Esophagus muscularis mucosa (tissue), 4 donors: ENCODE data around the gene PRXL2B. TPM values are rescaled to one million over a fixed set of nuclear protein-coding genes. Genes with fewer than 3 reads are reported as not detected.
A peak's percentile ranks its signal among the peaks of the same experiment; 100 is the strongest.

Experiments used
- DNase-seq: peaks from one replicate; pipeline ENCODE4 v3.0.0-alpha.2; 2017; ENCODE audit errors: extremely low spot score
- H3K27ac ChIP-seq, 4 donors: fragments of 200-600 bp; sonication (generic); replicated peaks in 1 of 4; 1 replicate in 3 of 4; 2 replicates in 1 of 4; pipeline ENCODE4 v1.5.1; 2016 to 2019; ENCODE audit warnings: mild to moderate bottlenecking in 1 of 4
- H3K27me3 ChIP-seq, 4 donors: fragments of 200-600 bp; sonication (generic); one replicate each; pipeline versions ENCODE4 v1.5.1 to v1.6.0; 2016 to 2019
- H3K36me3 ChIP-seq, 4 donors: fragments of 200-600 bp; sonication (generic); one replicate each; pipeline ENCODE4 v1.5.1; 2016 to 2019
- H3K4me1 ChIP-seq, 4 donors: fragments of 200-600 bp; sonication (generic); one replicate each; pipeline ENCODE4 v1.5.1; 2016 to 2019
- H3K4me3 ChIP-seq, 4 donors: fragments of 200-600 bp; sonication (generic); 1 replicate in 2 of 4; 2 replicates in 2 of 4; pipeline ENCODE4 v1.5.1; 2016 to 2019; ENCODE audit warnings: mild to moderate bottlenecking in 4 of 4, moderate library complexity in 1 of 4
- H3K9me3 ChIP-seq, 4 donors: fragments of 200-600 bp; sonication (generic); 1 replicate in 3 of 4; 2 replicates in 1 of 4; pipeline ENCODE4 v1.5.1; 2016 to 2019
- EP300 ChIP-seq: sonication (generic); formaldehyde crosslinking; IDR thresholded peaks from one replicate; pipeline ENCODE4 v1.6.1; 2017; ENCODE audit warnings: antibody characterized with exemption
- POLR2A ChIP-seq: fragments of 450-650 bp; IDR thresholded peaks from one replicate; pipeline ENCODE4 v1.6.1; 2017; ENCODE audit warnings: antibody characterized with exemption, moderate library complexity, mild to moderate bottlenecking, low read depth
- POLR2AphosphoS5 ChIP-seq, 2 donors: sonication (generic); formaldehyde crosslinking; IDR thresholded peaks; one replicate each; pipeline ENCODE4 v1.6.1; 2017; ENCODE audit warnings: antibody characterized with exemption in 2 of 2
- whole genome bisulfite sequencing: methylation state at CpG from one replicate; pipeline ENCODE4 v1.1.5; 2018; 5-methylcytosine and 5-hydroxymethylcytosine counted together
- intact Hi-C: fragments of 100-400 bp; cut with DNase I; formaldehyde crosslinking; loops from one replicate; pipeline ENCODE4 v1.15.1; 2023
- total RNA-seq, 4 donors: library from RNA; depleted of rRNA; stranded (reverse); fragments of >200 nt; gene quantifications; one replicate each; pipeline versions ENCODE4 v1.1.0 to v1.2.1, GENCODE V29; 2016
- TF ChIP-seq, protein P1 (sequence below), 3 experiments: fragments of 200-600 bp in 2 of 3; fragments of 450-650 bp in 1 of 3; sonication (generic) in 2 of 3; IDR thresholded peaks; one replicate each; pipeline ENCODE4 v1.5.1; 2017 to 2019; ENCODE audit warnings: antibody characterized with exemption in 3 of 3, mild to moderate bottlenecking in 2 of 3, moderate library complexity in 1 of 3

Gene PRXL2B
- total RNA-seq, 4 donors from 2014 or later, result 7.9 to 18.8 (median 14.8) TPM

DNA sequence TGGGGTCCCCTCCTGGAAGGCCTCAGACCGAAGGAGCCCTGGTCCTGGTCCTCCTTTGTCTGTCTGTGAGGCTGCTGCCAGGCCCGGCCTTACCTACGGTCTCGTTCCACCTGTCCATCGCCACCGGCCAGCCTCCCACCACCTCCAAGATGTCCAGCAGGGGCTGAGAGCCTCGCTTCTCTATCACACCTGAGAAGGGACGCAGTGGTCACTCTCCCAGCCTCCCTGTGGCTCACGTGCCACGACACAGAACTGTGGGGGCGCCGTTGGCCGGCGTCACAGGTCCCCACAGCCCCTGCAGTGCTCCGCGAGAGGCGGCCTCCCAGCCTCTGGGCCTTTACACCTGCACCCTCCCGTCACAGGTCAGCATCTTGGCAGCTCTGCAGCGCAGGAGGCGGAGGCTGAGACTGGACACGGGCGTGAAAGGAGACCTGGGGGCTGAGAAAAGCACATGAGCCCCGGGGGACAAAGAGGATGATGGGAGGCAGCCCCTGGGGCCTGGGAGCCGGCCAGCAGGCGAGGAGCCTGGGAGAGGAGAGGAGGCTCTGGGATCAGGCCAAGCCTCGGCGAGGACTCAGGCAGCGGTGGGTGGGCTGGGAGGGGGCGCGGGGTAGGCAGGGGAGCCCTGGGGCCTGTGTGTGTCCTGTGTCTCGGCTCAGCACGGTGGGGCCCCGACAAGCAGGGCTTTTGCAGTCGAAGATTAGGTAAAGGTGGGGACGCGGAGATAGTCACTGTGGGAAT lies 20.5 kb downstream of the PRXL2B start:
- H3K36me3 ChIP-seq, result no peaks in the 10 kb centered on the region
- TF ChIP-seq, protein P1, sequence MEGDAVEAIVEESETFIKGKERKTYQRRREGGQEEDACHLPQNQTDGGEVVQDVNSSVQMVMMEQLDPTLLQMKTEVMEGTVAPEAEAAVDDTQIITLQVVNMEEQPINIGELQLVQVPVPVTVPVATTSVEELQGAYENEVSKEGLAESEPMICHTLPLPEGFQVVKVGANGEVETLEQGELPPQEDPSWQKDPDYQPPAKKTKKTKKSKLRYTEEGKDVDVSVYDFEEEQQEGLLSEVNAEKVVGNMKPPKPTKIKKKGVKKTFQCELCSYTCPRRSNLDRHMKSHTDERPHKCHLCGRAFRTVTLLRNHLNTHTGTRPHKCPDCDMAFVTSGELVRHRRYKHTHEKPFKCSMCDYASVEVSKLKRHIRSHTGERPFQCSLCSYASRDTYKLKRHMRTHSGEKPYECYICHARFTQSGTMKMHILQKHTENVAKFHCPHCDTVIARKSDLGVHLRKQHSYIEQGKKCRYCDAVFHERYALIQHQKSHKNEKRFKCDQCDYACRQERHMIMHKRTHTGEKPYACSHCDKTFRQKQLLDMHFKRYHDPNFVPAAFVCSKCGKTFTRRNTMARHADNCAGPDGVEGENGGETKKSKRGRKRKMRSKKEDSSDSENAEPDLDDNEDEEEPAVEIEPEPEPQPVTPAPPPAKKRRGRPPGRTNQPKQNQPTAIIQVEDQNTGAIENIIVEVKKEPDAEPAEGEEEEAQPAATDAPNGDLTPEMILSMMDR (IDR thresholded peaks at IDR 0.05), result no peak
- TF ChIP-seq POLR2A (no peak), POLR2AphosphoS5 (IDR thresholded peaks at IDR 0.05) (no peak), EP300 (no peak)
- peaks cover 0 to 3% (median 0%) of the 10 kb centered on the region in 4 donors for H3K9me3 ChIP-seq
- H3K4me1 ChIP-seq, result peaks cover 12 to 21% (median 17%) of the 10 kb centered on the region in 4 donors
- 67% methylated on average over 32 of the region's 36 CpGs for WGBS
- intact Hi-C loops, result no loop called here
- H3K4me3 ChIP-seq, result no peak overlapping the region
- no peak for DNase-seq
- H3K27me3 ChIP-seq, result peaks cover 0 to 84% (median 2%) of the 10 kb centered on the region in 4 donors
- H3K27ac ChIP-seq, result peak overlapping the region in 1 of 4 donors; percentile 14

GRCh38 chr1:2607641-2608091 lies 21.1 kb downstream of the PRXL2B start:
- no peak for DNase-seq
- WGBS, result 56% methylated on average over 8 of the region's 13 CpGs
- Histone ChIP-seq H3K4me3 (no peak overlapping the region), H3K36me3 (no peaks in the 10 kb centered on the region), H3K9me3 (no peaks in the 10 kb centered on the region), H3K27ac (peak overlapping the region in 1 of 4 donors; percentile 14), H3K27me3 (peaks cover 0 to 84% (median 3%) of the 10 kb centered on the region in 4 donors), H3K4me1 (peaks cover 12 to 21% (median 17%) of the 10 kb centered on the region in 4 donors)
- no peak for TF ChIP-seq EP300
- TF ChIP-seq, protein P1 (IDR thresholded peaks at IDR 0.05), result no peak
- intact Hi-C loops, result no loop called here

DNA sequence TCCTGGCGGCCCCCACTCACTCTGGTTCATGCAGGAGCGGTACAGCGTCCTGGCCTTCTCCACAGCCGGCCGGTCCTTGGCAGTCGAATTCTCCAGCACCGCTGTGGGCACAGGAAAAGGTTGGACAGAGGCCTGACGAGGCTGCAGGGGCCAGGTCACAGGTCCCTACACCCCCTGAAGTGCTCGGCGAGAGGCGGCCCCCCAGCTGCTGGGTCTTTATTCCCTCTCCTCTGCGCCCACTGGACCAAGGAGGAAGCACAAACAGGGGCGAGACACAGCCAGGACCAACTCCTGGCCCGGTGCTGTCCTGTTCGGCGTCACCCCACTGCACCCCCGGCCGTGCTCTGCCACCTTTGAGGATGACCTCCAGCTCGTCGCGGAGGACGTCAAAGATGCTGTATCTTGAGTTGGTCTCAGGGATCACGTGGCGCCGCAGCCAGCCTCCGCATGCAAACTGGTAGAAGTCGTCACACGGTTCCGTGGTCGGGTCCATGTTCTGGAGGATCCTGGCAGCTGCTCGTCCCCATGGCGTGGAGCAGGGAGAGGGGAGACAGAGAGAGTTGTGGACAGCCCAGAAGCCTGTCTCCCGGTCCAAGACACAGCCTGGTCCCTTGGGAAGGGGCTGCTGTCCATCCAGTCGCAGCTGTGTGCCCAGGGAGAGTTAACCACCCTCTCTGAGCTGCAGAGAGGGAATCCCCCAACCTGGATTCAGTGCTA lies 22.9 kb downstream of the PRXL2B start:
- Histone ChIP-seq H3K9me3 (peaks cover 0 to 14% (median 11%) of the 10 kb centered on the region in 4 donors), H3K27me3 (peaks cover 0 to 81% (median 3%) of the 10 kb centered on the region in 4 donors), H3K27ac (no peak overlapping the region), H3K4me1 (peaks cover 12 to 21% (median 17%) of the 10 kb centered on the region in 4 donors), H3K4me3 (no peak overlapping the region), H3K36me3 (no peaks in the 10 kb centered on the region)
- intact Hi-C loops, result no loop called here
- TF ChIP-seq POLR2AphosphoS5 (IDR thresholded peaks at IDR 0.05) (no peak), POLR2A (no peak), EP300 (no peak)
- TF ChIP-seq, protein P1 (IDR thresholded peaks at IDR 0.05), result no peak
- no peak for DNase-seq
- 98% methylated on average over 8 of the region's 34 CpGs for WGBS

GRCh38 chr1:2610036-2610959 lies 23.7 kb downstream of the PRXL2B start:
- TF ChIP-seq EP300, result no peak
- no peak overlapping the region for H3K27ac ChIP-seq
- peaks cover 0 to 77% (median 3%) of the 10 kb centered on the region in 4 donors for H3K27me3 ChIP-seq
- peak overlapping the region in 2 of 4 donors; percentile 19 to 24 for H3K4me3 ChIP-seq
- intact Hi-C loops, result no loop called here
- DNase-seq, result no peak
- H3K9me3 ChIP-seq, result peaks cover 0 to 22% (median 16%) of the 10 kb centered on the region in 4 donors
- WGBS, result 68% methylated on average over 11 of the region's 21 CpGs
- H3K36me3 ChIP-seq, result no peaks in the 10 kb centered on the region
- peaks cover 12 to 21% (median 17%) of the 10 kb centered on the region in 4 donors for H3K4me1 ChIP-seq
